ENCODE results near the gene POLR3K. TPM values are rescaled to one million over a fixed set of nuclear protein-coding genes. Genes with fewer than 3 reads are reported as not detected.

The POLR3K gene
- total and polyA plus RNA-seq, 2 donors (not counting 1 experiment from before 2014, with no cell fraction given) = 3.3 to 12.9 TPM

- peak overlapping the region; percentile 73 for H3K27ac ChIP-seq (ENCODE audit: insufficient read depth, low read length)
- H3K36me3 ChIP-seq (ENCODE audit: control insufficient read depth, insufficient read depth, low read length) = peaks cover 49% of the 10 kb centered on the region
- TF ChIP-seq CTCF (conservative IDR thresholded peaks at IDR 0.05 in 1 of 2, IDR thresholded peaks at IDR 0.05 in 1 of 2; ENCODE audit: low read depth in 1 of 2, low read length in 2 of 2) (no peak), EZH2 (IDR thresholded peaks at IDR 0.05; ENCODE audit: low read length, missing control alignments) (no peak)
- H3K4me3 ChIP-seq (replicated peaks in 1 of 4; ENCODE audit: control extremely low read depth in 1 of 4, insufficient read depth in 1 of 4, low read depth in 3 of 4, low read length in 4 of 4) = no peak overlapping the region
- H2AFZ ChIP-seq (ENCODE audit: low read length) = no peak overlapping the region
- H3K79me2 ChIP-seq (ENCODE audit: control insufficient read depth, insufficient read depth, low read length) = peaks cover 38% of the 10 kb centered on the region
- peak in 1 of 2 donors; percentile 33 for DNase-seq (ENCODE audit: low read depth in 2 of 2)
- no peaks in the 10 kb centered on the region for H3K27me3 ChIP-seq (ENCODE audit: control insufficient read depth, insufficient read depth, low read length)
- H4K20me1 ChIP-seq (ENCODE audit: control insufficient read depth, extremely low read depth, insufficient read depth, low read length) = no peaks in the 10 kb centered on the region
- H3K4me1 ChIP-seq (ENCODE audit: control insufficient read depth, extremely low read depth, insufficient read depth, low read length) = peaks cover 37% of the 10 kb centered on the region
- H3K9me3 ChIP-seq (ENCODE audit: control insufficient read depth, insufficient read depth, low read depth, low read length) = no peaks in the 10 kb centered on the region
- H3K4me2 ChIP-seq (ENCODE audit: extremely low read depth, insufficient read depth, low read length) = peak overlapping the region; percentile 40
- H3K9ac ChIP-seq (ENCODE audit: insufficient read depth, low read length) = peak overlapping the region; percentile 32
Observed at GRCh38 chr16:83781-84615, 30.6 kb upstream of the POLR3K start.

GRCh38 chr16:83060-83603, 29.7 kb upstream of the POLR3K start:
- no peak overlapping the region for H3K4me3 ChIP-seq (replicated peaks in 1 of 4; ENCODE audit: control extremely low read depth in 1 of 4, insufficient read depth in 1 of 4, low read depth in 3 of 4, low read length in 4 of 4)
- H3K4me1 ChIP-seq (ENCODE audit: control insufficient read depth, extremely low read depth, insufficient read depth, low read length) = peaks cover 38% of the 10 kb centered on the region
- peaks cover 44% of the 10 kb centered on the region for H3K79me2 ChIP-seq (ENCODE audit: control insufficient read depth, insufficient read depth, low read length)
- DNase-seq (ENCODE audit: low read depth in 2 of 2) = no peak
- H2AFZ ChIP-seq (ENCODE audit: low read length) = no peak overlapping the region
- H3K36me3 ChIP-seq (ENCODE audit: control insufficient read depth, insufficient read depth, low read length) = peaks cover 42% of the 10 kb centered on the region
- H4K20me1 ChIP-seq (ENCODE audit: control insufficient read depth, extremely low read depth, insufficient read depth, low read length) = no peaks in the 10 kb centered on the region
- no peaks in the 10 kb centered on the region for H3K27me3 ChIP-seq (ENCODE audit: control insufficient read depth, insufficient read depth, low read length)
- H3K9ac ChIP-seq (ENCODE audit: insufficient read depth, low read length) = no peak overlapping the region
- no peaks in the 10 kb centered on the region for H3K9me3 ChIP-seq (ENCODE audit: control insufficient read depth, insufficient read depth, low read depth, low read length)
- no peak overlapping the region for H3K4me2 ChIP-seq (ENCODE audit: extremely low read depth, insufficient read depth, low read length)
- no peak overlapping the region for H3K27ac ChIP-seq (ENCODE audit: insufficient read depth, low read length)
- TF ChIP-seq CTCF (conservative IDR thresholded peaks at IDR 0.05 in 1 of 2, IDR thresholded peaks at IDR 0.05 in 1 of 2; ENCODE audit: low read depth in 1 of 2, low read length in 2 of 2) (no peak), EZH2 (IDR thresholded peaks at IDR 0.05; ENCODE audit: low read length, missing control alignments) (no peak)

GRCh38 chr16:79151-80054, 26.0 kb upstream of the POLR3K start:
- Histone ChIP-seq H3K27ac (ENCODE audit: insufficient read depth, low read length) (peak overlapping the region; percentile 96), H3K9ac (ENCODE audit: insufficient read depth, low read length) (peak overlapping the region; percentile 91), H3K27me3 (ENCODE audit: control insufficient read depth, insufficient read depth, low read length) (no peaks in the 10 kb centered on the region), H4K20me1 (ENCODE audit: control insufficient read depth, extremely low read depth, insufficient read depth, low read length) (no peaks in the 10 kb centered on the region), H3K4me2 (ENCODE audit: extremely low read depth, insufficient read depth, low read length) (peak overlapping the region; percentile 99), H2AFZ (ENCODE audit: low read length) (no peak overlapping the region), H3K9me3 (ENCODE audit: control insufficient read depth, insufficient read depth, low read depth, low read length) (no peaks in the 10 kb centered on the region), H3K36me3 (ENCODE audit: control insufficient read depth, insufficient read depth, low read length) (peaks cover 24% of the 10 kb centered on the region), H3K4me1 (ENCODE audit: control insufficient read depth, extremely low read depth, insufficient read depth, low read length) (peaks cover 41% of the 10 kb centered on the region), H3K79me2 (ENCODE audit: control insufficient read depth, insufficient read depth, low read length) (peaks cover 29% of the 10 kb centered on the region), H3K4me3 (replicated peaks in 1 of 4; ENCODE audit: control extremely low read depth in 1 of 4, insufficient read depth in 1 of 4, low read depth in 3 of 4, low read length in 4 of 4) (peak overlapping the region; percentile 61 to 73 (median 68))
- TF ChIP-seq CTCF (conservative IDR thresholded peaks at IDR 0.05 in 1 of 2, IDR thresholded peaks at IDR 0.05 in 1 of 2; ENCODE audit: low read depth in 1 of 2, low read length in 2 of 2) (no peak), EZH2 (IDR thresholded peaks at IDR 0.05; ENCODE audit: low read length, missing control alignments) (no peak)
- DNase-seq (ENCODE audit: low read depth in 2 of 2) = peak; percentile 16 to 20

Measured in fibroblast of lung (primary cell).